Measurements from ENCODE around the gene CHTF18. TPM values are rescaled to one million over a fixed set of nuclear protein-coding genes. Genes with fewer than 3 reads are reported as not detected.

The CHTF18 gene
- total RNA-seq, 2 experiments from 2014 or later, result 125 to 146 TPM

- ChIA-PET POLR2A (interaction anchor here (1.2 to 1.3 kb wide), 2 partner anchors 66 to 73 kb away, joined by 3 to 5 read pairs; partner anchors contain the start of gene METRN), CTCF (ENCODE audit: unreplicated experiment) (interaction anchor here (1.0 kb wide), 1 partner anchor 72 kb away, joined by 4 read pairs; no protein-coding TSS in a partner anchor)
- intact Hi-C loops (cut with micrococcal nuclease; ENCODE audit: unreplicated experiment), result loop anchor here (5.0 kb wide), 1 partner anchor 41 kb away; no protein-coding TSS in a partner anchor
- peaks cover 57% of the 10 kb centered on the region for H3K36me3 ChIP-seq (ENCODE audit: insufficient read depth, low read length)
- H3K4me3 ChIP-seq (ENCODE audit: low read depth, low read length, poor library complexity, severe bottlenecking), result peak within 1 kb of the TSS; percentile 100
- DNase-seq (ENCODE audit: low spot score), result no peak
- H4K20me1 ChIP-seq (ENCODE audit: insufficient read depth, low read length), result 0 out of 2 replicates have a peak, but pooled peaks cover 4% of the 10 kb centered on the region
- peaks cover 17% of the 10 kb centered on the region for H3K4me1 ChIP-seq (ENCODE audit: insufficient read depth, low read length, poor library complexity, severe bottlenecking)
- peak within 1 kb of the TSS; percentile 33 for H3K27ac ChIP-seq (ENCODE audit: low read depth, low read length, poor library complexity, severe bottlenecking)
- H3K4me2 ChIP-seq (ENCODE audit: low read length), result peak within 1 kb of the TSS; percentile 95
- peak within 1 kb of the TSS; percentile 52; the same call in 1 of the 2 replicates for H2AFZ ChIP-seq (ENCODE audit: low read length)
- no TSS peak for BruUV-seq (replicated peaks)
- no peaks in the 10 kb centered on the region for H3K9me2 ChIP-seq (ENCODE audit: insufficient read depth, low read length)
- no peak for TF ChIP-seq CTCF (conservative IDR thresholded peaks at IDR 0.05; ENCODE audit: low read length)
- TF ChIP-seq EZH2phosphoT487 (IDR thresholded peaks at IDR 0.05; ENCODE audit: borderline replicate concordance, low read depth, low read length), result no peak
- H3K9me3 ChIP-seq (ENCODE audit: low read length), result no peaks in the 10 kb centered on the region
- H3K79me2 ChIP-seq (ENCODE audit: insufficient read depth, low read depth, low read length), result peaks cover 30% of the 10 kb centered on the region
These were observed 432 bp upstream of the CHTF18 start, which contains the start of gene RPUSD1 for GRCh38 chr16:787978-788398. Gene RPUSD1 (minus strand): TSS chr16:788381. CDS start chr16:787737, 644 bp downstream.

- intact Hi-C loops (cut with micrococcal nuclease; ENCODE audit: unreplicated experiment), result loop anchor here (5.0 kb wide), 1 partner anchor 42 kb away; no protein-coding TSS in a partner anchor
These were observed 901 bp downstream of the CHTF18 start for GRCh38 chr16:789191-789850.

More at GRCh38 chr16:789191-789850, 901 bp downstream of the CHTF18 start:
- Histone ChIP-seq H3K4me3 (ENCODE audit: low read depth, low read length, poor library complexity, severe bottlenecking) (peak overlapping the region; percentile 91), H4K20me1 (ENCODE audit: insufficient read depth, low read length) (0 out of 2 replicates have a peak, but pooled peaks cover 4% of the 10 kb centered on the region), H3K36me3 (ENCODE audit: insufficient read depth, low read length) (peaks cover 69% of the 10 kb centered on the region), H3K79me2 (ENCODE audit: insufficient read depth, low read depth, low read length) (peaks cover 30% of the 10 kb centered on the region), H3K4me1 (ENCODE audit: insufficient read depth, low read length, poor library complexity, severe bottlenecking) (peaks cover 17% of the 10 kb centered on the region), H3K9me2 (ENCODE audit: insufficient read depth, low read length) (no peaks in the 10 kb centered on the region), H3K4me2 (ENCODE audit: low read length) (peak overlapping the region; percentile 95), H2AFZ (ENCODE audit: low read length) (no peak overlapping the region), H3K27ac (ENCODE audit: low read depth, low read length, poor library complexity, severe bottlenecking) (peak overlapping the region; percentile 33), H3K9me3 (ENCODE audit: low read length) (no peaks in the 10 kb centered on the region)
- BruUV-seq (replicated peaks), result no TSS peak
- DNase-seq (ENCODE audit: low spot score), result no peak
- CTCF ChIA-PET (ENCODE audit: unreplicated experiment), result interaction anchor here (1.0 kb wide), 1 partner anchor 73 kb away, joined by 4 read pairs; no protein-coding TSS in a partner anchor
- no peak for TF ChIP-seq EZH2phosphoT487 (IDR thresholded peaks at IDR 0.05; ENCODE audit: borderline replicate concordance, low read depth, low read length)
- TF ChIP-seq CTCF (conservative IDR thresholded peaks at IDR 0.05; ENCODE audit: low read length), result no peak
- POLR2A ChIA-PET, result interaction anchor here (1.2 to 1.3 kb wide), 2 partner anchors 67 to 75 kb away, joined by 3 to 5 read pairs; partner anchors contain the start of gene METRN

All from OCI-LY7 (cell line).